ENCODE data around the gene TLCD3A.

Gene TLCD3A

GRCh38 chr17:689556-690275 is 42.7 kb upstream of the TLCD3A start:
- H3K79me2 ChIP-seq (ENCODE audit: control insufficient read depth, insufficient read depth, low read length): no peaks in the 10 kb centered on the region
- H2BK5ac ChIP-seq (ENCODE audit: low read length): no peak overlapping the region
- no peaks in the 10 kb centered on the region for H3K27me3 ChIP-seq (ENCODE audit: insufficient read depth, low read length, poor library complexity)
- no peaks in the 10 kb centered on the region for H3K4me1 ChIP-seq (ENCODE audit: control insufficient read depth, low read depth, low read length)
- no peaks in the 10 kb centered on the region for H3K79me1 ChIP-seq (ENCODE audit: low read length)
- H3K4ac ChIP-seq (ENCODE audit: low read depth, low read length): no peak overlapping the region
- no peak overlapping the region for H3K4me2 ChIP-seq (ENCODE audit: low read length)
- H3K23ac ChIP-seq (ENCODE audit: low read length): no peak overlapping the region
- H3K9ac ChIP-seq (ENCODE audit: low read length): no peak overlapping the region
- H3K36me3 ChIP-seq (ENCODE audit: control insufficient read depth, insufficient read depth, low read length): no peaks in the 10 kb centered on the region
- H3K27ac ChIP-seq (ENCODE audit: low read depth, low read length): no peak overlapping the region
- no peak overlapping the region for H2AK5ac ChIP-seq (ENCODE audit: low read length)
- no peak overlapping the region for H2BK15ac ChIP-seq (replicated peaks; ENCODE audit: low read depth)
- H2BK120ac ChIP-seq (ENCODE audit: low read depth, low read length): no peak overlapping the region
- no peak for DNase-seq
- H3K56ac ChIP-seq (ENCODE audit: low read length): no peak overlapping the region
- H4K8ac ChIP-seq (ENCODE audit: low read depth, low read length): no peak overlapping the region
- no CpG with 5 or more reads among the region's 17 CpGs for WGBS (ENCODE audit: extremely low coverage, insufficient coverage, low lambda C conversion rate)
- no peak overlapping the region for H4K5ac ChIP-seq (ENCODE audit: low read length)
- no peak overlapping the region for H3K4me3 ChIP-seq (ENCODE audit: low read length)
- H3K18ac ChIP-seq (ENCODE audit: low read length): no peak overlapping the region

- no peaks in the 10 kb centered on the region for H3K36me3 ChIP-seq (ENCODE audit: control insufficient read depth, insufficient read depth, low read length)
- no CpG with 5 or more reads among the region's 9 CpGs for WGBS (ENCODE audit: extremely low coverage, insufficient coverage, low lambda C conversion rate)
These were observed 42.0 kb upstream of the TLCD3A start for GRCh38 chr17:690361-690760.

DNA sequence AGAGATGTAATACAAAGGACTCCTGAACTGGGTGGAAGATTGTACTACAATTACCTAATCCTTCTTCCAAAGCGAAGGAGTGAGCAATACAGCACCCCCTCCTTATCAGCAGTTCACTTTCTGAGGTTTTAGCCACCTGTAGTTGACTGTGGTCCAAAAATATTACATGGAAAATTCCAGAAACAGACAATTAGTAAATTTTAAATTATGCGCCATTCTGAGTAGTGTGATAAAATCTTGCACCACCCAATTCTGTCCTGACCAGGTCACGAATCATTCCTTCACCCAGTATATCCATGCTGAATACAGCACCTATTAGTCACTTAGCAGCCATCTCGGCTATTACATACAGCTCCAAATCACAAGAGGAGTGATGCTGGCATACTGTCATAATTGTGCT is 41.0 kb upstream of the TLCD3A start:
- peaks cover 2% of the 10 kb centered on the region for H3K36me3 ChIP-seq (ENCODE audit: control insufficient read depth, insufficient read depth, low read length)
- H3K27ac ChIP-seq (ENCODE audit: low read depth, low read length): no peak overlapping the region
- no peak overlapping the region for H2BK15ac ChIP-seq (replicated peaks; ENCODE audit: low read depth)

More at GRCh38 chr17:690361-690760, 42.0 kb upstream of the TLCD3A start:
- Histone ChIP-seq H3K79me2 (ENCODE audit: control insufficient read depth, insufficient read depth, low read length) (no peaks in the 10 kb centered on the region), H3K4me1 (ENCODE audit: control insufficient read depth, low read depth, low read length) (no peaks in the 10 kb centered on the region), H3K4me2 (ENCODE audit: low read length) (no peak overlapping the region), H2BK5ac (ENCODE audit: low read length) (no peak overlapping the region), H2BK120ac (ENCODE audit: low read depth, low read length) (no peak overlapping the region), H3K27ac (ENCODE audit: low read depth, low read length) (no peak overlapping the region), H4K8ac (ENCODE audit: low read depth, low read length) (no peak overlapping the region), H3K23ac (ENCODE audit: low read length) (no peak overlapping the region), H3K79me1 (ENCODE audit: low read length) (no peaks in the 10 kb centered on the region), H3K18ac (ENCODE audit: low read length) (no peak overlapping the region), H3K4me3 (ENCODE audit: low read length) (no peak overlapping the region), H3K27me3 (ENCODE audit: insufficient read depth, low read length, poor library complexity) (no peaks in the 10 kb centered on the region), H2BK15ac (replicated peaks; ENCODE audit: low read depth) (no peak overlapping the region), H4K5ac (ENCODE audit: low read length) (no peak overlapping the region), H3K9ac (ENCODE audit: low read length) (no peak overlapping the region), H3K56ac (ENCODE audit: low read length) (no peak overlapping the region), H2AK5ac (ENCODE audit: low read length) (no peak overlapping the region), H3K4ac (ENCODE audit: low read depth, low read length) (no peak overlapping the region)
- no peak for DNase-seq

GRCh38 chr17:692116-692515 is 40.3 kb upstream of the TLCD3A start:
- no peak overlapping the region for H2AK5ac ChIP-seq (ENCODE audit: low read length)
- H2BK15ac ChIP-seq (replicated peaks; ENCODE audit: low read depth): no peak overlapping the region
- no peak overlapping the region for H3K9ac ChIP-seq (ENCODE audit: low read length)
- H3K4ac ChIP-seq (ENCODE audit: low read depth, low read length): no peak overlapping the region
- no peak for DNase-seq
- no CpG with 5 or more reads among the region's 10 CpGs for WGBS (ENCODE audit: extremely low coverage, insufficient coverage, low lambda C conversion rate)
- H3K4me1 ChIP-seq (ENCODE audit: control insufficient read depth, low read depth, low read length): no peaks in the 10 kb centered on the region
- H3K79me2 ChIP-seq (ENCODE audit: control insufficient read depth, insufficient read depth, low read length): no peaks in the 10 kb centered on the region
- peaks cover 2% of the 10 kb centered on the region for H3K36me3 ChIP-seq (ENCODE audit: control insufficient read depth, insufficient read depth, low read length)
- H3K27me3 ChIP-seq (ENCODE audit: insufficient read depth, low read length, poor library complexity): no peaks in the 10 kb centered on the region
- H4K8ac ChIP-seq (ENCODE audit: low read depth, low read length): no peak overlapping the region
- no peak overlapping the region for H2BK5ac ChIP-seq (ENCODE audit: low read length)
- H3K18ac ChIP-seq (ENCODE audit: low read length): no peak overlapping the region
- no peak overlapping the region for H3K23ac ChIP-seq (ENCODE audit: low read length)
- H3K27ac ChIP-seq (ENCODE audit: low read depth, low read length): no peak overlapping the region
- no peak overlapping the region for H3K56ac ChIP-seq (ENCODE audit: low read length)
- no peak overlapping the region for H4K5ac ChIP-seq (ENCODE audit: low read length)
- H3K4me2 ChIP-seq (ENCODE audit: low read length): no peak overlapping the region
- H3K79me1 ChIP-seq (ENCODE audit: low read length): no peaks in the 10 kb centered on the region
- no peak overlapping the region for H2BK120ac ChIP-seq (ENCODE audit: low read depth, low read length)
- H3K4me3 ChIP-seq (ENCODE audit: low read length): no peak overlapping the region

More for the DNA sequence above, 41.0 kb upstream of the TLCD3A start:
- Histone ChIP-seq H3K4me1 (ENCODE audit: control insufficient read depth, low read depth, low read length) (no peaks in the 10 kb centered on the region), H3K79me1 (ENCODE audit: low read length) (no peaks in the 10 kb centered on the region), H3K18ac (ENCODE audit: low read length) (no peak overlapping the region), H3K27me3 (ENCODE audit: insufficient read depth, low read length, poor library complexity) (no peaks in the 10 kb centered on the region), H3K4ac (ENCODE audit: low read depth, low read length) (no peak overlapping the region), H3K56ac (ENCODE audit: low read length) (no peak overlapping the region), H2BK5ac (ENCODE audit: low read length) (no peak overlapping the region), H4K5ac (ENCODE audit: low read length) (no peak overlapping the region), H3K4me3 (ENCODE audit: low read length) (no peak overlapping the region), H2BK120ac (ENCODE audit: low read depth, low read length) (no peak overlapping the region), H2AK5ac (ENCODE audit: low read length) (no peak overlapping the region), H3K23ac (ENCODE audit: low read length) (no peak overlapping the region), H3K79me2 (ENCODE audit: control insufficient read depth, insufficient read depth, low read length) (no peaks in the 10 kb centered on the region), H3K9ac (ENCODE audit: low read length) (no peak overlapping the region), H3K4me2 (ENCODE audit: low read length) (no peak overlapping the region), H4K8ac (ENCODE audit: low read depth, low read length) (no peak overlapping the region)
- DNase-seq: no peak
- WGBS (ENCODE audit: extremely low coverage, insufficient coverage, low lambda C conversion rate): no CpG with 5 or more reads among the region's 4 CpGs

GRCh38 chr17:693791-694638 is 38.4 kb upstream of the TLCD3A start:
- no peak overlapping the region for H4K8ac ChIP-seq (ENCODE audit: low read depth, low read length)
- no peaks in the 10 kb centered on the region for H3K79me2 ChIP-seq (ENCODE audit: control insufficient read depth, insufficient read depth, low read length)
- no CpG with 5 or more reads among the region's 14 CpGs for WGBS (ENCODE audit: extremely low coverage, insufficient coverage, low lambda C conversion rate)
- DNase-seq: peak; percentile 18
- no peak overlapping the region for H3K9ac ChIP-seq (ENCODE audit: low read length)
- no peak overlapping the region for H2AK5ac ChIP-seq (ENCODE audit: low read length)
- no peak overlapping the region for H3K56ac ChIP-seq (ENCODE audit: low read length)
- H3K18ac ChIP-seq (ENCODE audit: low read length): no peak overlapping the region
- H3K27ac ChIP-seq (ENCODE audit: low read depth, low read length): no peak overlapping the region
- no peak overlapping the region for H3K23ac ChIP-seq (ENCODE audit: low read length)
- H3K4me1 ChIP-seq (ENCODE audit: control insufficient read depth, low read depth, low read length): no peaks in the 10 kb centered on the region
- H3K4ac ChIP-seq (ENCODE audit: low read depth, low read length): no peak overlapping the region
- no peak overlapping the region for H4K5ac ChIP-seq (ENCODE audit: low read length)
- H3K79me1 ChIP-seq (ENCODE audit: low read length): no peaks in the 10 kb centered on the region
- H2BK120ac ChIP-seq (ENCODE audit: low read depth, low read length): no peak overlapping the region
- no peaks in the 10 kb centered on the region for H3K27me3 ChIP-seq (ENCODE audit: insufficient read depth, low read length, poor library complexity)
- peaks cover 2% of the 10 kb centered on the region for H3K36me3 ChIP-seq (ENCODE audit: control insufficient read depth, insufficient read depth, low read length)
- no peak overlapping the region for H3K4me2 ChIP-seq (ENCODE audit: low read length)
- H3K4me3 ChIP-seq (ENCODE audit: low read length): no peak overlapping the region
- H2BK5ac ChIP-seq (ENCODE audit: low read length): no peak overlapping the region
- H2BK15ac ChIP-seq (replicated peaks; ENCODE audit: low read depth): no peak overlapping the region

All from mesendoderm (in vitro differentiated cells).